ENCODE measurements around the gene PMF1.
A peak's percentile ranks its signal among the peaks of the same experiment; 100 is the strongest.
"Not testable (repeated sequence)": the region's sequence is repeated elsewhere in the genome, so short reads cannot be mapped to it uniquely, and the experiment has no call there.

The PMF1 gene

DNA sequence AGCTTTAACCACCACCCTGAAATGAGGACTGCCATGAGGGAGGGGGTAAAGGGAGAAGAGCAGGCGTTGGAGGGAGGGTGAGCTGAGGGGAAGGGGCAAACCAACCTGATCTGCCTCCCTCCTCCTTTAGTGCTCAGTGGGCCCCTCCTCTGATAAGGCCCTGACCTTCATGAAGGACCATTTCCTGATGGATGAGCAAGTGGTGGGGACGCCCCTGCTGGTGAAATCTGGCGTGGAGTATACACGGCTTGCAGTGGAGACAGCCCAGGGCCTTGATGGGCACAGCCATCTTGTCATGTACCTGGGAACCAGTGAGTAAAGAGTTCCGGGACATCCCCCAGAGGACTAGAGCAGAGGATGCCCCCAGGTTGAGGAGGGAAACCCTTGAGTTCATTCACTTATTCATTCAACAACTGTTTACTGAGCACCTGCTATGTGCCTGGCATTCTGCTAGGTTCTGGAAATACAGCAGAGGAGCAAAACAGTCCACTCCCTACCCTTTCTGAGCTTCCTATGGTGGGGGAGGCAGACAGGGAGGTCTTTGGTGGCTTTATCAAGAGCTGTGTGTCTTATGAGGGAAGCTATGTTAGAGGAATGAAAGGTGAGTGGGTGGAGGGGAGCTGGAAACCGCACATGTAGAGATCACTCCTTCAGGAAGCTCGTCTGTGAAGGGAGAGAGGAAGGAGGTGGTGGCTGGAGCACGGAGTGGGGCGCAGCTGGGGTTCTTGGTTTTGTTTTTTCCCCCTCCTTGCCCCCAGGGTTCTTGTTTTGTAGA lies 39.9 kb upstream of the PMF1 start:
- H3K79me2 ChIP-seq (ENCODE audit: control insufficient read depth, insufficient read depth, low read length), result no peaks in the 10 kb centered on the region
- H2BK15ac ChIP-seq (replicated peaks; ENCODE audit: low read depth), result no peak overlapping the region
- no peak overlapping the region for H2AK5ac ChIP-seq (ENCODE audit: low read length)
- peaks cover 3% of the 10 kb centered on the region for H3K4me1 ChIP-seq (ENCODE audit: control insufficient read depth, low read depth, low read length)
- H3K23ac ChIP-seq (ENCODE audit: low read length), result no peak overlapping the region
- H3K9ac ChIP-seq (ENCODE audit: low read length), result no peak overlapping the region
- no peak overlapping the region for H3K4ac ChIP-seq (ENCODE audit: low read depth, low read length)
- no peak overlapping the region for H3K27ac ChIP-seq (ENCODE audit: low read depth, low read length)
- H3K18ac ChIP-seq (ENCODE audit: low read length), result no peak overlapping the region
- no peak overlapping the region for H3K4me2 ChIP-seq (ENCODE audit: low read length)
- H4K5ac ChIP-seq (ENCODE audit: low read length), result no peak overlapping the region
- H3K56ac ChIP-seq (ENCODE audit: low read length), result peak overlapping the region; percentile 46
- no peak overlapping the region for H2BK5ac ChIP-seq (ENCODE audit: low read length)
- H2BK120ac ChIP-seq (ENCODE audit: low read depth, low read length), result no peak overlapping the region
- H3K36me3 ChIP-seq (ENCODE audit: control insufficient read depth, insufficient read depth, low read length), result no peaks in the 10 kb centered on the region
- H3K27me3 ChIP-seq (ENCODE audit: insufficient read depth, low read length, poor library complexity), result no peaks in the 10 kb centered on the region
- WGBS (ENCODE audit: extremely low coverage, insufficient coverage, low lambda C conversion rate), result no CpG with 5 or more reads among the region's 9 CpGs
- no peak overlapping the region for H4K8ac ChIP-seq (ENCODE audit: low read depth, low read length)
- H3K4me3 ChIP-seq (ENCODE audit: low read length), result no peak overlapping the region
- DNase-seq, result peak; percentile 61
- no peaks in the 10 kb centered on the region for H3K79me1 ChIP-seq (ENCODE audit: low read length)

DNA sequence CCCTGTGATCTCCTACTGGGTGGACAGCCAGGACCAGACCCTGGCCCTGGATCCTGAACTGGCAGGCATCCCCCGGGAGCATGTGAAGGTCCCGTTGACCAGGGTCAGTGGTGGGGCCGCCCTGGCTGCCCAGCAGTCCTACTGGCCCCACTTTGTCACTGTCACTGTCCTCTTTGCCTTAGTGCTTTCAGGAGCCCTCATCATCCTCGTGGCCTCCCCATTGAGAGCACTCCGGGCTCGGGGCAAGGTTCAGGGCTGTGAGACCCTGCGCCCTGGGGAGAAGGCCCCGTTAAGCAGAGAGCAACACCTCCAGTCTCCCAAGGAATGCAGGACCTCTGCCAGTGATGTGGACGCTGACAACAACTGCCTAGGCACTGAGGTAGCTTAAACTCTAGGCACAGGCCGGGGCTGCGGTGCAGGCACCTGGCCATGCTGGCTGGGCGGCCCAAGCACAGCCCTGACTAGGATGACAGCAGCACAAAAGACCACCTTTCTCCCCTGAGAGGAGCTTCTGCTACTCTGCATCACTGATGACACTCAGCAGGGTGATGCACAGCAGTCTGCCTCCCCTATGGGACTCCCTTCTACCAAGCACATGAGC lies 36.1 kb upstream of the PMF1 start:
- H3K23ac ChIP-seq (ENCODE audit: low read length), result no peak overlapping the region
- no peak overlapping the region for H3K18ac ChIP-seq (ENCODE audit: low read length)
- no peak overlapping the region for H3K9ac ChIP-seq (ENCODE audit: low read length)
- H2BK5ac ChIP-seq (ENCODE audit: low read length), result peak overlapping the region; percentile 74
- peak overlapping the region; percentile 10 for H2AK5ac ChIP-seq (ENCODE audit: low read length)
- H2BK120ac ChIP-seq (ENCODE audit: low read depth, low read length), result no peak overlapping the region
- no peak overlapping the region for H3K27ac ChIP-seq (ENCODE audit: low read depth, low read length)
- H3K36me3 ChIP-seq (ENCODE audit: control insufficient read depth, insufficient read depth, low read length), result no peaks in the 10 kb centered on the region
- peak overlapping the region; percentile 75 for H3K56ac ChIP-seq (ENCODE audit: low read length)
- H4K8ac ChIP-seq (ENCODE audit: low read depth, low read length), result no peak overlapping the region
- no peaks in the 10 kb centered on the region for H3K79me1 ChIP-seq (ENCODE audit: low read length)
- whole genome bisulfite sequencing (ENCODE audit: extremely low coverage, insufficient coverage, low lambda C conversion rate), result no CpG with 5 or more reads among the region's 12 CpGs
- no peak overlapping the region for H3K4me2 ChIP-seq (ENCODE audit: low read length)
- no peak overlapping the region for H4K5ac ChIP-seq (ENCODE audit: low read length)
- peaks cover 7% of the 10 kb centered on the region for H3K4me1 ChIP-seq (ENCODE audit: control insufficient read depth, low read depth, low read length)
- no peaks in the 10 kb centered on the region for H3K27me3 ChIP-seq (ENCODE audit: insufficient read depth, low read length, poor library complexity)
- H3K79me2 ChIP-seq (ENCODE audit: control insufficient read depth, insufficient read depth, low read length), result no peaks in the 10 kb centered on the region
- H3K4me3 ChIP-seq (ENCODE audit: low read length), result no peak overlapping the region
- H3K4ac ChIP-seq (ENCODE audit: low read depth, low read length), result no peak overlapping the region
- DNase-seq, result no peak
- no peak overlapping the region for H2BK15ac ChIP-seq (replicated peaks; ENCODE audit: low read depth)

DNA sequence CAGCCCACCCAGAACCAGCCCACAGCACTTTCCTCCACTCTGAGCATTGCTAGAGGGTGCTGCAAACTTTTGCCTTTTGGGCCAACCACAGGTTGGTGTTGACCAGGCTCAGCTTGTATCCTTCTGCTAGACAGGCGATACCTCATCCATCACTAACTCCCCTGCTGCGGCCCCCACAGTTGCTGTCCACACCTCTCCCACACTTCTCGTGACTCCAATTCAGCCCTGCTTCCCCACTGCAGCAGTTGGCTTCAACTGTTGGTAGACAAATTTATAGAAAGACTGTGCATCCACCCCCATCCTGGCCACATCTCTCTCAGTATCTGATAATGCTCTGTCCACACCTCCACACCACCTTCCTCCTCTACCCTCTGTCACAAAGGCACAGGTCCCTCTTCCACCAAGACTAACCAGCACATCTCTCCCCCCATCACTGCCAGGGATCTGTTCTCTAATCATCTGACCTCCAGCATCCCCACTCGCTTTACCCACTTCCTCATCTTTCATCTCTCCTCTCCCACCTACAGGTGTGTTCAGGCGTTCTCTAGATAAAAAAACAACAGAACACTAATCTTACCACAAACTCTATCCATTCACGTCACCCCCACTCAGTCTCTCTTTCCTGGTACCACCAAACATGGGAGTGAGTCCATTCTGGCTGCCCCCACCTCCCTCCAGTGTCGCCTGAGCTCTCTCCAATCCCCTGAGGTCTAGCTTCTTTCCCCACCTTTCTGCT lies 34.7 kb upstream of the PMF1 start:
- Histone ChIP-seq H3K4me3 (ENCODE audit: low read length) (no peak overlapping the region), H3K79me1 (ENCODE audit: low read length) (no peaks in the 10 kb centered on the region), H3K23ac (ENCODE audit: low read length) (no peak overlapping the region), H3K4ac (ENCODE audit: low read depth, low read length) (peak overlapping the region; percentile 57), H3K27me3 (ENCODE audit: insufficient read depth, low read length, poor library complexity) (no peaks in the 10 kb centered on the region), H3K36me3 (ENCODE audit: control insufficient read depth, insufficient read depth, low read length) (no peaks in the 10 kb centered on the region), H3K27ac (ENCODE audit: low read depth, low read length) (peak overlapping the region; percentile 87), H3K79me2 (ENCODE audit: control insufficient read depth, insufficient read depth, low read length) (no peaks in the 10 kb centered on the region), H2BK15ac (replicated peaks; ENCODE audit: low read depth) (no peak overlapping the region), H4K8ac (ENCODE audit: low read depth, low read length) (no peak overlapping the region), H2BK120ac (ENCODE audit: low read depth, low read length) (peak overlapping the region; percentile 76), H3K9ac (ENCODE audit: low read length) (no peak overlapping the region), H3K4me2 (ENCODE audit: low read length) (no peak overlapping the region), H2BK5ac (ENCODE audit: low read length) (peak overlapping the region; percentile 89), H3K4me1 (ENCODE audit: control insufficient read depth, low read depth, low read length) (peaks cover 7% of the 10 kb centered on the region), H4K5ac (ENCODE audit: low read length) (peak overlapping the region; percentile 5), H3K56ac (ENCODE audit: low read length) (peak overlapping the region; percentile 75), H2AK5ac (ENCODE audit: low read length) (peak overlapping the region; percentile 98), H3K18ac (ENCODE audit: low read length) (peak overlapping the region; percentile 62)
- no CpG with 5 or more reads among the region's 7 CpGs for WGBS (ENCODE audit: extremely low coverage, insufficient coverage, low lambda C conversion rate)
- DNase-seq, result no peak

DNA sequence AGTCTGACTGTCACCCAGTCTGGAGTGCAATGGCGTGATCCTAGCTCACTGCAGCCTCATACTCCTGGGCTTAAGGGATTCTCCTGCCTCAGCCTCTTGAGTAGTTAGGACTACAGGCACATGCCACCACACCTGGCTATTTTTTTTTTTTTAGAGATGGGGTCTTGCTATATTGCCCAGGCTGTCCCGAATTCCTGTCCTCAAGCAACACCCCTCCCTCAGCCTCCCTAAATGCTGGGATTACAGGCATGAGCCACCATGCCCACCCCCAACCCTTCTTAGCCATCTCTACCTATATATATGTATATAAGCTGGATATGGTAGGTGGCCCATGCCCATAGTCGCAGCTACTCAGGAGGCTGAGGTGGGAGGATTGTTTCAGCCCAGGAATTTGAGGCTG lies 32.3 kb upstream of the PMF1 start:
- H2BK15ac ChIP-seq (replicated peaks; ENCODE audit: low read depth), result peak overlapping the region; percentile 86
- no peaks in the 10 kb centered on the region for H3K27me3 ChIP-seq (ENCODE audit: insufficient read depth, low read length, poor library complexity)
- H3K79me1 ChIP-seq (ENCODE audit: low read length), result no peaks in the 10 kb centered on the region
- peak overlapping the region; percentile 64 for H2BK120ac ChIP-seq (ENCODE audit: low read depth, low read length)
- no peak overlapping the region for H3K4me3 ChIP-seq (ENCODE audit: low read length)
- no peak overlapping the region for H3K4me2 ChIP-seq (ENCODE audit: low read length)
- H2AK5ac ChIP-seq (ENCODE audit: low read length), result peak overlapping the region; percentile 48
- H3K23ac ChIP-seq (ENCODE audit: low read length), result no peak overlapping the region
- H4K8ac ChIP-seq (ENCODE audit: low read depth, low read length), result no peak overlapping the region
- peak overlapping the region; percentile 96 for H3K4ac ChIP-seq (ENCODE audit: low read depth, low read length)
- peaks cover 10% of the 10 kb centered on the region for H3K4me1 ChIP-seq (ENCODE audit: control insufficient read depth, low read depth, low read length)
- H3K18ac ChIP-seq (ENCODE audit: low read length), result peak overlapping the region; percentile 88
- no peaks in the 10 kb centered on the region for H3K36me3 ChIP-seq (ENCODE audit: control insufficient read depth, insufficient read depth, low read length)
- H2BK5ac ChIP-seq (ENCODE audit: low read length), result peak overlapping the region; percentile 54
- H4K5ac ChIP-seq (ENCODE audit: low read length), result no peak overlapping the region
- peak overlapping the region; percentile 66 for H3K27ac ChIP-seq (ENCODE audit: low read depth, low read length)
- no CpG with 5 or more reads among the region's 3 CpGs for WGBS (ENCODE audit: extremely low coverage, insufficient coverage, low lambda C conversion rate)
- H3K56ac ChIP-seq (ENCODE audit: low read length), result peak overlapping the region; percentile 54
- peak overlapping the region; percentile 9 for H3K9ac ChIP-seq (ENCODE audit: low read length)
- no peak for DNase-seq
- H3K79me2 ChIP-seq (ENCODE audit: control insufficient read depth, insufficient read depth, low read length), result no peaks in the 10 kb centered on the region

DNA sequence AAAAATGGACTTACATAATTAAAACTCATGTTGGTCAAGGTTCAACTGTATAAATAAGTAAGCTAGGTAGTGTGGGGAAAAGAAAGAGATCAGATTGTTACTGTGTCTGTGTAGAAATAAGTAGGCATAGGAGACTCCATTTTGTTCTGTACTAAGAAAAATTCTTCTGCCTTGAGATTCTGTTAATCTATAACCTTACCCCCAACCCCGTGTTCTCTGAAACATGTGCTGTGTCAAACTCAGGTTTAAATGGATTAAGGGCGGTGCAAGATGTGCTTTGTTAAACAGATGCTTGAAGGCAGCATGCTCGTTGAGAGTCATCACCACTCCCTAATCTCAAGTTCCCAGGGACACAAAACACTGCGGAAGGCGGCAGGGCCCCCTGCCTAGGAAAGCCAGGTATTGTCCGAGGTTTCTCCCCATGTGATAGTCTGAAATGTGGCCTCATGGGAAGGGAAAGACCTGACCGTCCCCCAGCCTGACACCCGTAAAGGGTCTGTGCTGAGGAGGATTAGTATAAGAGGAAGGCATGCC lies 31.3 kb upstream of the PMF1 start:
- not testable (repeated sequence) for H2AK5ac ChIP-seq (ENCODE audit: low read length); H3K79me2 ChIP-seq (ENCODE audit: control insufficient read depth, insufficient read depth, low read length); H4K5ac ChIP-seq (ENCODE audit: low read length); H2BK5ac ChIP-seq (ENCODE audit: low read length); H3K18ac ChIP-seq (ENCODE audit: low read length); H2BK120ac ChIP-seq (ENCODE audit: low read depth, low read length); H3K23ac ChIP-seq (ENCODE audit: low read length); H3K36me3 ChIP-seq (ENCODE audit: control insufficient read depth, insufficient read depth, low read length); H3K4me2 ChIP-seq (ENCODE audit: low read length); H3K79me1 ChIP-seq (ENCODE audit: low read length); H4K8ac ChIP-seq (ENCODE audit: low read depth, low read length); H3K4me3 ChIP-seq (ENCODE audit: low read length); H3K27me3 ChIP-seq (ENCODE audit: insufficient read depth, low read length, poor library complexity); H2BK15ac ChIP-seq (replicated peaks; ENCODE audit: low read depth); H3K4ac ChIP-seq (ENCODE audit: low read depth, low read length)
- Histone ChIP-seq H3K9ac (ENCODE audit: low read length) (peak overlapping the region; percentile 26), H3K27ac (ENCODE audit: low read depth, low read length) (peak overlapping the region; percentile 66), H3K4me1 (ENCODE audit: control insufficient read depth, low read depth, low read length) (peaks cover 10% of the 10 kb centered on the region), H3K56ac (ENCODE audit: low read length) (peak overlapping the region; percentile 6)
- no CpG with 5 or more reads among the region's 8 CpGs for WGBS (ENCODE audit: extremely low coverage, insufficient coverage, low lambda C conversion rate)
- peak; percentile 92 for DNase-seq
